CD4-positive, alpha-beta T cell (primary cell): ENCODE results near the gene CAMTA1. TPM values are rescaled to one million over a fixed set of nuclear protein-coding genes. Genes with fewer than 3 reads are reported as not detected.

Experiments used
- ATAC-seq: fragments of 200-7000 bp; cut with Tn5 transposase; one replicate; pipeline ENCODE4 v1.10.0; 2022; ENCODE audit warnings: mild to moderate bottlenecking; ENCODE audit not compliant: poor library complexity
- CTCF ChIA-PET: fragments of 350-600 bp; sonication (Branson Sonifier 250); formaldehyde crosslinking; loops from one replicate; lab custom pipeline; 2021; ENCODE audit warnings: antibody characterized with exemption, inconsistent platforms; lab: Charles Lee
- POLR2A ChIA-PET: fragments of 350-600 bp; sonication (Branson Sonifier 250); formaldehyde crosslinking; loops from one replicate; lab custom pipeline; 2021; ENCODE audit warnings: antibody characterized with exemption, inconsistent platforms; lab: Charles Lee
- DNase-seq, 14 experiments: peaks; one replicate each; pipeline ENCODE4 v3.0.0-alpha.2; 2013 to 2020; ENCODE audit warnings: mixed read lengths in 2 of 14
- H3K27ac ChIP-seq, 2 donors: one replicate each; pipeline versions ENCODE4 v1.5.1 to v1.7.0; 2013; ENCODE audit warnings: low read length in 2 of 2, low read depth in 1 of 2, mild to moderate bottlenecking in 1 of 2
- H3K27me3 ChIP-seq, 2 experiments: 1 replicate in 1 of 2; 2 replicates in 1 of 2; pipeline versions ENCODE4 v1.6.1 to v1.7.0; 2013; ENCODE audit warnings: low read length in 2 of 2, control low read depth in 1 of 2, mild to moderate bottlenecking in 1 of 2, moderate library complexity in 1 of 2; ENCODE audit not compliant: insufficient read depth in 2 of 2, control insufficient read depth in 1 of 2
- H3K36me3 ChIP-seq: one replicate; pipeline ENCODE4 v1.6.1; 2013; ENCODE audit warnings: low read length, control low read depth; ENCODE audit not compliant: insufficient read depth
- H3K4me1 ChIP-seq: one replicate; pipeline ENCODE4 v1.6.1; 2013; ENCODE audit warnings: low read length, control low read depth; ENCODE audit not compliant: insufficient read depth
- H3K4me3 ChIP-seq: one replicate; pipeline ENCODE4 v1.5.1; 2013; ENCODE audit warnings: mild to moderate bottlenecking, low read length, moderate library complexity
- H3K9me3 ChIP-seq, 2 experiments: 1 replicate in 1 of 2; 2 replicates in 1 of 2; pipeline versions ENCODE4 v1.6.1 to v1.7.0; 2013; ENCODE audit warnings: low read length in 2 of 2, mild to moderate bottlenecking in 2 of 2, control low read depth in 1 of 2, moderate library complexity in 1 of 2; ENCODE audit not compliant: control insufficient read depth in 1 of 2, insufficient read depth in 1 of 2
- H3K27ac Mint-ChIP-seq: one replicate; pipeline ENCODE4 v1.8.0; 2020; ENCODE audit warnings: mixed read lengths
- H3K27me3 Mint-ChIP-seq: one replicate; pipeline ENCODE4 v1.8.0; 2021; ENCODE audit warnings: mixed read lengths
- H3K36me3 Mint-ChIP-seq: one replicate; pipeline ENCODE4 v1.8.0; 2021; ENCODE audit warnings: low read depth, mixed read lengths
- H3K4me1 Mint-ChIP-seq: one replicate; pipeline ENCODE4 v1.8.0; 2021; ENCODE audit warnings: low read depth, mixed read lengths
- H3K4me3 Mint-ChIP-seq: one replicate; pipeline ENCODE4 v1.8.0; 2020; ENCODE audit warnings: mild to moderate bottlenecking, mixed read lengths
- H3K9me3 Mint-ChIP-seq: one replicate; pipeline ENCODE4 v1.8.0; 2020; ENCODE audit warnings: mixed read lengths
- CTCF ChIP-seq: fragments of 200-600 bp; IDR thresholded peaks from one replicate; pipeline ENCODE4 v1.8.0; 2022; ENCODE audit warnings: antibody characterized with exemption, mild to moderate bottlenecking
- intact Hi-C, 2 experiments: fragments of 100-400 bp; cut with DNase I in 1 of 2; cut with micrococcal nuclease in 1 of 2; formaldehyde crosslinking; loops; one replicate each; pipeline versions ENCODE4 v1.15.1 to v1.9.0; 2023 to 2025; cut with DNase I, micrococcal nuclease
- total RNA-seq, 174 experiments: library from RNA in 2 of 174; stranded (reverse) in 2 of 174; gene quantifications; one replicate each; pipeline ENCODE4 v1.2.3 and lab custom pipeline; 2021 to 2026

The CAMTA1 gene
- total RNA-seq, 2 experiments from 2014 or later = 38.6 to 39.3 TPM

GRCh38 chr1:7473223-7474142 is 688.2 kb downstream of the CAMTA1 start:
- Mint-ChIP-seq H3K4me3 (no peak overlapping the region), H3K27ac (no peak overlapping the region), H3K4me1 (no peaks in the 10 kb centered on the region), H3K9me3 (no peaks in the 10 kb centered on the region), H3K36me3 (no peaks in the 10 kb centered on the region), H3K27me3 (no peaks in the 10 kb centered on the region)
- no peak overlapping the region for H3K4me3 ChIP-seq
- ChIA-PET POLR2A (no interaction called here), CTCF (no interaction called here)
- no peaks in the 10 kb centered on the region for H3K36me3 ChIP-seq
- no peak for TF ChIP-seq CTCF
- ATAC-seq (no peak), DNase-seq (no peak)
- no peaks in the 10 kb centered on the region for H3K27me3 ChIP-seq
- H3K9me3 ChIP-seq = peaks cover 0 to 4% of the 10 kb centered on the region in 2 experiments
- H3K4me1 ChIP-seq = no peaks in the 10 kb centered on the region
- intact Hi-C loops = no loop called here
- H3K27ac ChIP-seq = no peak overlapping the region

GRCh38 chr1:7474143-7474490 is 688.9 kb downstream of the CAMTA1 start:
- no peaks in the 10 kb centered on the region for H3K36me3 Mint-ChIP-seq
- intact Hi-C loops = no loop called here
- no peaks in the 10 kb centered on the region for H3K27me3 Mint-ChIP-seq
- CTCF ChIA-PET = no interaction called here
- POLR2A ChIA-PET = no interaction called here
- Histone ChIP-seq H3K27me3 (no peaks in the 10 kb centered on the region), H3K9me3 (peaks cover 0 to 8% of the 10 kb centered on the region in 2 experiments), H3K27ac (no peak overlapping the region), H3K36me3 (no peaks in the 10 kb centered on the region), H3K4me1 (no peaks in the 10 kb centered on the region), H3K4me3 (no peak overlapping the region)
- ATAC-seq (no peak), DNase-seq (no peak)
- no peak overlapping the region for H3K4me3 Mint-ChIP-seq
- H3K9me3 Mint-ChIP-seq = no peaks in the 10 kb centered on the region
- no peaks in the 10 kb centered on the region for H3K4me1 Mint-ChIP-seq
- TF ChIP-seq CTCF = no peak
- H3K27ac Mint-ChIP-seq = no peak overlapping the region

- H3K27ac ChIP-seq = no peak overlapping the region
- Mint-ChIP-seq H3K4me1 (no peaks in the 10 kb centered on the region), H3K36me3 (no peaks in the 10 kb centered on the region), H3K4me3 (no peak overlapping the region), H3K27ac (no peak overlapping the region), H3K9me3 (no peaks in the 10 kb centered on the region), H3K27me3 (no peaks in the 10 kb centered on the region)
- intact Hi-C loops = no loop called here
- H3K9me3 ChIP-seq = peaks cover 0 to 15% of the 10 kb centered on the region in 2 experiments
- no peaks in the 10 kb centered on the region for H3K27me3 ChIP-seq
- no peaks in the 10 kb centered on the region for H3K4me1 ChIP-seq
- POLR2A ChIA-PET = no interaction called here
- CTCF ChIA-PET = no interaction called here
- ATAC-seq = no peak
- H3K36me3 ChIP-seq = no peaks in the 10 kb centered on the region
- DNase-seq = no peak
- TF ChIP-seq CTCF = no peak
- no peak overlapping the region for H3K4me3 ChIP-seq
These were observed 689.7 kb downstream of the CAMTA1 start for GRCh38 chr1:7474786-7475502.
